GOT3 (cell line): ENCODE measurements around the gene PRKCA.
"Not testable (repeated sequence)": the region's sequence is repeated elsewhere in the genome, so short reads cannot be mapped to it uniquely, and the experiment has no call there.

Source experiments
- DNase-seq: peaks from one replicate; lab custom pipeline; 2025; ENCODE audit warnings: mixed read lengths; lab: John Stamatoyannopoulos, UW

PRKCA gene

DNA sequence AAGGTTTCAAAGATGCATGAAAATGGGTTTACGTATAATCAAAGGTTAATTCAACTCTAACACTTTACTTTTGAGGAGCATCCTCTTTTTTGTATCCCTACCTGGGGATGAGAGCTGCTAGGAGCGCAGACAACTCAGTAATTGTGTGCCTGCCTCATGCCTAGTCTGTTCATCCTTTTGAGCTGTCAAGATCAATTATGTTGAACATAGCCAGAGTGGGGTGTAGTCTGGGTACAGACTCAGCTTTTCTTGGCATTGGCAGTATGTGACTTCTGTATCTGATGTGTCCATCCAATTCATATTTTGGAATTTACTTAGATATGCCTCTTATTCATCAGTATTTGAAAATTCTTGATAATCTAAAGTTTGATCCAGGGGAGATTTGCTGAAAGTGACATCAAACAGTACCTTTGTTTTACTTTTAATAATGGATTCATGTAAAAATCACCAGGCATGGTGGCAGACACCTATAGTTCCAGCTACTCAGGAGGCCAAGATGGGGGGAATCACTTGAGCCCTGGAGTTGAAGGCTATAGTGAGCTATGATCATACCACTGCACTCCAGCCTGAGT lies 24.1 kb downstream of the PRKCA start:
- no peak for DNase-seq

DNA sequence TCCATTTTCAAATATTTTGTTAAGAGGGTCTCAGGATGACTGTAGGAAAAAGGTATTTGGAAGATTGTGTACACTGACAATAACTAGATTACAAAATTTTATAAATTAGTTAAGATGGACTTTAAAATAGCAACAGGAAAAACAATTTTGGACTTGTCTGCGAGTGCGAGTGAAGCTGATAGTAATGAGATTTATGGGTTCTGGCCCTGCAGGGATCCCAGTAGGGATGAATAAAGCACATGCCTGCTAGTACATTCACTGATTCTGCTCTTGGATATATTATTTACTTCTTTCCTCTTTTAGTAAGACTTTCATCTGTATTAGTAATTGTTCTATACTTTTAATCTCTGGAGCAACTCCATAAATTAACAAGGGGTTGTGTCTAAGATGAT lies 28.2 kb downstream of the PRKCA start:
- DNase-seq: no peak

DNA sequence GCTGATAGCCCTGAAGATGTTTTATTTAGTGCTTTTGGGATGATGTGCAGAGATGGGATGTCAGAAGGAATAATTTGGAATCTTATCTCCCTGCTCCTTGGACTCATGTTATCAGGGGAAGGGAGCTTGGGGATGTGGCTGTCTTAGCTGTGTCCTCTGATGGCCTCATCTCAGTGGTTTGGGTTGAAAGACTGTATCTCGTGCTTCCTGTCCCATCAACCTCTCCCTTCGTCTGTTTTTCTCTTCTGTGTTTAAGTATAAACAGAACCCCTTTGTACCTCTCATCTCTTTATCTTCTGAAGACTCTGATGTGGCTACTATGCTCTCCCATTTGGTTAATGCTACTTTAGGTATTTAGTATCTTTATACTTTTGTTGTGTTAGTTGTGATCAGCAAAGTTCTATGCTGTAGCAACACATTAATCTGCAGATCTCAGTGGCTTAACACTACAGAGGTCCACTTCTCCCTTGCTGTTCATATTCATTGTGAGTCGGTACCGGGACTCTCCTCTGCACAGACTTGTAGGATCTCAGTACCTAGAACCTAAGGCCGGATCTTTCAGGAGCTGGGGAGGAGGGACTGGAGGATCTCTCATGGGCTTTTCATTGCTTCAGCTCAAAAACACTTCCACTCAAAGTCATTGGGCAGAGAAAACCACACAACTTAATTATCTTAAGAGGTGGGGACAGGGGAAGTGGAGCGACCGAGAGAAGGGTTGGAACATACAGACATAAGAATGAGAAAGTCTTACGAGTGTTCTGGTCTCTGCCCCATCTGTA lies 28.8 kb downstream of the PRKCA start:
- DNase-seq: no peak

GRCh38 chr17:66335797-66336196 lies 33.4 kb downstream of the PRKCA start:
- DNase-seq: no peak

DNA sequence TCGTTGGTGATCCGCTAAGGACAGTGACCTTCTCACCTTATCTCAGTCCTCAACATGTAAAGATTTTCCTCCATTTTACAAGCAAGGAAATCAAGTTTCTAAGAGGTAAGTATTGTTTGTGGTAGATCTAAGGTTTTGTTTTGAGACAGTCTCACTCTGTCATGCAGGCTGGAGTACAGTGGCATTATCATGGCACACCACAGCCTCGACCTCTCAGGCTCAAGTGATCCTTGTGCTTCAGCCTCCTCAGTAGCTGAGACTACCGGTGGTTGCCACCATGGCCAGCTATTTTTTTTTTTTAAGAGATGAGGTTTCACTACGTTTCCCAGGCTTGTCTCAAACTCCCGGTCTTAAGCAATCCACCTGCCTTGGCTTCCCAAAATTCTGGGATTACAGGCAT lies 34.9 kb downstream of the PRKCA start:
- DNase-seq: no peak

DNA sequence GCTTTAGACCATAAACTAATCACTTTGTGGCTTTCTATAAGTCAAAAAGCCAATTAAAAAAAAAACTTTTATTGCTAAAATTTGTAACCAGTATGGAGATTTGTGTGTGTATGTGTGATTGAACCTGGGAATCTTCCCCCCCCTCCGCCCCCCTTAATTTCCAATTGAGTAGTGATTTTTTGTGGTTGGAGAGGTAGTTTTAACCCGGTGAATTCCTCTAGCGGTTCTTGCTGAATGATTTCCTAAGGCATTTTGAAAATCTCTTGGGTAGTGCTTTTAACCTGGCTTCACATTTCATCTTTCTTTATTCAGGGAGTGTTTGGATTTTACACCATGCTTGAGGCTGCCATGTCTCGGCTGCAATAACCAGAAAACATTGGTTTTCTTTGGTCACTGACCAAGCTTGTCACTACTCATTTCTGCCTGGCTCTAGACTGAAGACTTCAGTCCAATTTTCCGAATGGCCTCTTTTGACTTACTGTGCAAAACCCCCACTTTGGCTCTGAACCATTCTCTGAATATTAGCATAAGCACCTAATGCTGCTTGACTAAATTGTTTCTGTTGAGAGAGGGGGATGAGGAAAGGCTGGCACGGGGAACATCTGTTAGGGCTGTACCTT lies 35.6 kb downstream of the PRKCA start:
- no peak for DNase-seq

DNA sequence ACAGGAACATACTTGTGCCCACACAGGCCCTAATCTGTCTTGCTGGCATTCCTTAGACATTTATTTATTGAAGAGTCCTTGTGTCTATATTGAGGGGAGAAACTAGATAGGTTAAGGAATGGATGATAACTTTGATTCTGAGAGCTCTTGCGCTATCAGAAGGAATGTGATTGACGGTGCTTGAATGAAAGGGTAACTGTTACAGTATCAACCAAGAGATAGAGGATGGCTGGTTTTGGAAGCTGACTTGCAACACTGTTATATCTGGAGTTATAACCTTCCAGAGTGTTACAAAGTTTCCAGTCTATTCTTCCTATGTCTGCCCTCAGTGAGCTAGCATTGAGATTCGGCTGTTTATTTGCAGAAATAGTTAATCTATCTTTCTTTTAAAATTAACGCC lies 36.5 kb downstream of the PRKCA start:
- DNase-seq: no peak

DNA sequence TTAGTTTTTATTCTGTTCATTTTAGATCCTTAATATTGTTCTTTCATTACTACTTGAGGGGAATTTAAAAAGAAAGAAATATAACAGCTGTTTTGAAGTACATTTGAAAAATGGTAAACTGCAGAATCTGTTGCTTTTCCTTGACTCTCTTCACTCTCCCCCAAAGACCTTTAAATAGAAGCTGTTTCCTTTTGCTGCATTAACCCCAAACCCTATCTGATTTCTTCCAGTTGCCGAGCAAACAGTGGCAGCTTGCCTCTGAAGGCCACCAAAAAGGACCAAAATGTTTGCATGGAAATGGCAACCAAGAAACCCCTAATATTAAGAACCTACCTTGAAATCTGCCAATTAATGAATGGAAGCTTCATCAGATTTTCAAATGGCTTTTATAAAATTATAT lies 37.1 kb downstream of the PRKCA start:
- DNase-seq: no peak

GRCh38 chr17:66340720-66341119 lies 38.3 kb downstream of the PRKCA start:
- no peak for DNase-seq

DNA sequence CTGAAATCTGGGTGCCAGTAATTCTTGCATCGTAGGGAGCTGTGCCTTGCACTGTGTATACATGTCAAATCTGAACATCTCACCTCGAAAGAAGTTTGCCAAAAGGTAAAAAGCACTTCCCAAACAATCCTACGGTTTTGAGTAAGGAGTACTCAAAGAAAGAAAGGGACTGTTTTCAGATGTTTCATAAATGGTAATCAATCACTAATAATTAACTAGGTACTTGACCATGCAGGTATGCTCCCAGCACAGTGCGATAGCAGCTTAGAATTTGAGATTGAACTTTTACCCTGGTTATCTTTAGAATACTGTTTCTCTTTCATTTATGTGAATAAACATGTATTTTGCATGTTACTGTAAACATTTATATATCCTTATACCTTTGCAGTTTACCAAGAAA lies 39.0 kb downstream of the PRKCA start:
- DNase-seq: no peak

GRCh38 chr17:66342263-66342662 lies 39.9 kb downstream of the PRKCA start:
- DNase-seq: not testable (repeated sequence)

DNA sequence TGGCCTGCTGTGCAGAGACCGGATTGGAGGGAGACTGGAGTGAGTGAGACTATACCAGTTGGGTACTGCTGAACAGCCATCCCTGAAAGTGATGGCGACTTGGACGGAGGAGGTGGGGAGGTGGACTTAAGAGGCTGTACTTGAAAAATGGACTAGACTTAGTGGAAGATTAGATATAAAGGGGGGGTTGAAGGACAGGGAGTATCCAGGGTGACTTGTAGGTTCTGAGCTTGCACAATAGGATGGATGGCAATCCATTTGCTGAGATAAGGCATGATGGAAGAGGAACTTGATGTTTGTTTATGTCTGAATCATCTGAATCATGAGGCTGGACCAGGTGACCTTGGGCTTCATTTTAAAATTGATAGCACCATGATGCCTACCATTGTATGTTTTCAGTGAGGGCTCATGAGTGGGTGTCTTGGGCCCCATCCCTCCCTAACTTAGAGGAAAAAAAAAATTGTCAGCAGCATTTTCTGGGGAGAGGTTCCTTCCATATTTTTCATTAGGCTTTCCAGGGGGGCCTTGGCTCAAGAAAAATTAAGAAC lies 41.2 kb downstream of the PRKCA start:
- no peak for DNase-seq

DNA sequence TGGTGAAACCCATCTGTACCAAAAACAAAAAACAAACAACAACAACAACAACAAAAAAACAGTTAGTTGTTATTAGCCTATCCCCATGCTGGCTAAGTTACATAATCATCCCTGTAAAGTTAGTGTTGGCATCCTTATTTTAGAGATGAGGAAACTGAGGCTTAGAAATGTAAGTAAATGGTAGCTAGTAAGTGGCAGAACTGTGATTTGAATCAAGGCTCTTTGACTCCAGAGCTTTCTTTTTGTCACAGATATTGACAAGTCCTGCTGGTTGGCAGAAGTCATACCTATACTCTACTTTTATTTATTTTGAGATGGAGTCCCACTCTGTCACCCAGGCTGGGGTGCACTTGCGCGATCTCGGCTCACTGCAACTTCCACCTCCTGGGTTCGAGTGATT lies 42.1 kb downstream of the PRKCA start:
- DNase-seq: no peak

DNA sequence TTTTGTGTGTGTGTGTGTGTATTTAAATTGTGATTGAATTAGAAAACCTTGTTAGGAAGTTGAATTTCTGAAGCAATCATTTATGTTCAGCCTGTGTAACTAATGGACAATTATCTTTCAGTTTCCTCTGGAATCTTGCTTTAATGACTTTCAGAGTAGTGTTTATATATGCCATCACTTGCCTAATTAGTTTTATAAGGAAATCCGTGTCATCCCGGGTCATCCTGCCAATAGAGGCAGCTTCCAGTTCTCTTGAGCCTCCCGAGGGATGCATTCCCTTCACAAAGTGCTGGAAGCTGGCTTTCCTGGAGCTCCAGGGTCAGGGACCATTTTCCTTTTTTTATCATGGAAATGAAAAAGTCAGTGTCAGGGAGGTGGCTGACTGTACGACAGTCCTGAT lies 42.9 kb downstream of the PRKCA start:
- DNase-seq: no peak

DNA sequence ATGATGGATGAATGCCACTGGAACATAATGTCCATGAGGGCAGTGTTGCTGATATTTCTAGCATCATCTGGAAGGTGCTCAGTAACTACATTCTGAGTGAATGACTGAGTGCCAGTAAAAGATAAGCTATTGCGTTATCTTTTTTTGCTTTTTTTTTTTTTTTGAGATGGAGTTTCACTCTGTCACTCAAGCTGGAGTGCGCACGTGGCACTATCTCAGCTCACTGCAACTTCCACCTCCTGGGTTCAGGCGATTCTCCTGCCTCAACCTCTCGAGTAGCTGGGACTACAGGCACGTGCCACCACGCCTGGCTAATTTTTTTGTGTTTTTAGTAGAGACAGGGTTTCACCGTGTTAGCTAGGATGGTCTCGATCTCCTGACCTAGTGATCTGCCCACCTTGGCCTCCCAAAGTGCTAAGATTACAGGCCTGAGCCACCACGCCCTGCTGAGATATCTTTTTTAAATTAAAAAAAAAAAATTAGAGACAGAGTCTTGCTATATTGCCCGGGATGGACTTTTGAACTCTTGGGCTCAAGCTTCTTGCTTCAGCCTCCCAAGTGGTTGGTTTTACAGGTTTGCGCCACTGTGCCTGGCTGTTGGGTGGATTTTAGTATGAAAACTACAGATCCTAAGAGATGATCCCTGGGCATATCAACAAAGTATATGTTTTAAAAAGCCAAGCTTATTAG lies 43.7 kb downstream of the PRKCA start:
- not testable (repeated sequence) for DNase-seq

GRCh38 chr17:66347661-66348514 lies 45.5 kb downstream of the PRKCA start:
- no peak for DNase-seq

DNA sequence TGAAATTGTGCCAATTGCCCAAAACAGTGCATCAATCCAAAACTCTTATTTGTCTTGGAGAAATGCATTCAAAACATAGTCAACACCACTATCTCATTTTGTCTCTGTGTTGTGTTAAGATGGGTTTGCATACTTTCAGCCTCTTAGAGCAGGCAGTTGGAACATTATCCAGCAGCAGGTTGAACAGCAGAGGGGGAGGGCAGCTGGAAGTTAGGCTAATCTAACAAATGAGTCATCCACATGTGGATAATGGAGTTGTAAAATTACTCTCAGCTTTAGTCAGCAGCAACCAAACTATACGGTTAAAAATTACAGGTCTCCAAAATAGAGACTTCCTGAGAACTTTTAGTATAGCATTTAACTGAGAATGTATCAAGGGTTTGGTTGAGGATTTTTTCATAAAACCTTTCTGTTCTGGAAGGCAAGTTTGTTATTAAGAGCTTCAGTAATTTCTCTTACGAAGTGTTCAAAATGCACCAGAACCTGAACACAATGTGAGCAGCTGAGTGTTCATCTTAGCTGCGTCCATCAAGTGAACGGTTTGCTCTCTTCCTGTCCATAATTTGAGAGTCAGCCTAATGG lies 46.3 kb downstream of the PRKCA start:
- DNase-seq: no peak

DNA sequence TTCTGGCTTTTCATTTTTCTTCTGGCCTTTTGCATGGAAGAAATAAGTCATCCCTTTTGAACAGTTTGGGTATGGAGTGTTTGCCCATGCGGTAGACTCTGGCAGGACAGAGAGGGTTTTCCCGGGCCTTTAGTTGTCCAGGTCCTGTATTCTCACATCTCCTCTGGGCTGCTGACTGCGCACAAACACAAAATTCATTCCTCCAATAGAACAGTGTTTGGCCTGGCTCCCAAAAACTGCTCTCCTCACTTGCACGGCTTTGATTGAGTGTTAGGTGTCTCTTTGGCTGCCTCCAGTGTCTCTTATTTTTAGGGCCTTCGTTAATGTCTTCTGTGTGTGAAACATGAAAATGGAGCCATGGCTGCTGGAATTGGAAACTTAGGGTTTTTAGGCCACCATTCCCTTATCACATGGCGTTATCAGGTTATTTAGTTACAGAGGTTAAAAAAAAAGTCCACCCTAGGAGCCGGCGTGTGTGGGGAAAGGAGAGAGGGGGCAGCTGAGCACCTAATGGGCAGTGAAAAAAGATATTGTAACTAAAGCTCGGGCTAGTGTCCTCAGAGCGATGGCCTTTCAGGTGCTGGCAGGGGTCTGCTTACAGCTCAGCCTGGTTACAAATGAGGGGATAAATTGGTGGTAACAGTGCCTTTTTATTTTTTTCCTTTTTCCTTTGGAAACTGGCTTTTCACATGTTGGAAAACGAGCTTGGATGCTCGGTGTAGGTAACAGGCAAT lies 47.3 kb downstream of the PRKCA start:
- no peak for DNase-seq

DNA sequence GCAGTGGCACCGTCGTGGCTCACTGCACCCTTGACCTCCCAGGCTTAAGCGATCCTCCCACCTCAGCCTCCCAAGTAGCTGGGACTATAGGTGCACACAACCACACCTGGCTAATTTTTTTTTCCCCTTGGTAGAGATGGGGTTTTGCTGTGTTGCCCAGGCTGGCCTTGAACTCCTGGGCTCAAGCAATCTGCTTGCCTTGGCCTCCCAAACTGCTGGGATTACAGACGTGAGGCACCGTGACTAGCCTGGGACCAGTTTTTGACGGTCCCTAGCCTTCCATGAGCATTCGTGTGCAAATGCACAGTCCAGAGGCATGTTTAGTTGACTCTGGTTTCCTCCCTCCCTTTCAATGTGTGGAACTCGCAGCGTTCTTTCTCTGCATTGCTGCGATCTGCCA lies 48.2 kb downstream of the PRKCA start:
- DNase-seq: not testable (repeated sequence)

- DNase-seq: no peak
Measured at GRCh38 chr17:66351033-66351432, 48.6 kb downstream of the PRKCA start.

DNA sequence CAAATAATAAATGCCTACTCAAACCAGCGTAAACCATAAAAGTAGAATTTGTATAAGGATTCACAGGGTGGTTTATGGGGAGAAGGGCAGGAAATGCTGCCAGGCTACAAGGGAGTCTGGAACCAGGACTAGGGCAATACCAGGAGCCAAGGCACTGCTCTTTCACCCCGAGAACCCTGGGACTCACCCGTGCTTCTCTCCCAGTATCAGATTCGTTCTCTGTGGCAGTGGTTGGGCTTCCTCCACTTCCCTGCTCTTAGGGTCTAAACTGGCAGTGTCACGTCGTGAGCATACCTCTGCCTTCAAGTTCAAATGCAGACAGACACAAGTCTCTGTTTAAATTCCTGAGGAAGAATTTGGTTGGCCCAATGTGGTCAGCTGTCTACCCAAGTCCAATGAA lies 49.3 kb downstream of the PRKCA start:
- DNase-seq: no peak
